GM19043 (cell line): Measurements from ENCODE around the gene ERAL1.
"Not testable (repeated sequence)": the region's sequence is repeated elsewhere in the genome, so short reads cannot be mapped to it uniquely, and the experiment has no call there.

Source experiments
- ATAC-seq: cut with Tn5 transposase; IDR thresholded peaks from one replicate; pipeline ENCODE4 v1.9.1; 2021; ENCODE audit warnings: low read depth; ENCODE audit not compliant: unreplicated experiment

ERAL1 gene

DNA sequence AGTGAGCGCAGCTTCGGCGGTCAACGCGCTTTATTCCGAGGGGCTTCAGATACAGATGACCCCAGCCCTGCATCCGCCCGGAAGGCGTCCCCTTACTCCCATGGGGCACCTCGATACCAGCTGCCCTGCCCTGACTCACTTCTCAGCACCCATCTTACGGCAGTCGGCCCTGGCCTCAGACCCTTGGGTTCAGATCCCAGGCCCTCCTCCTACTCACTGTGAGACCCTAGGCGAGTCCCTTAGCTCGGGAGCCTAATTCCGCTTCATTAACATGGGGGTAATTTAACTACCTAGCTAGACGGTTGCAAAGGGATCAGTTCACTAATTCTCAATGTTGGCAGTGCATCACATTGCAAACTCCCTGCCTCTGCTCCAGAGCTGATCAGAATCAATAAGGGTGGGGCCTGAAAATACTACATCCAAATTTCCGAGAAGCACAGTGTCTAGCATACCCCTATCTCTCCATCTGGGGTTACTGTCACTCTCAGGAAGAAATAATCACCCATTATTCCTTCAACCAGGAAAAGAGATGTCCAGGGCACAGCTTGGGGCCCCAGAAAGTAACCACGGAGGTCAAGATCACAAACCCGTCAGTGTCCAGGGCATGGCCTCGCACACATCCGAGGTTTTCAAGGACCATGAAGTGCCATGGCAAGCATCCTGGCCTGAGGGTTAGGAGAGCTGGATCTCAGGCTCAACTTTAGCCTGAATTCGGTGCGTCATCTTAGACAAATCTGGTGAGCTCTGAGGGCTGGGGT is 43.1 kb downstream of the ERAL1 start:
- no peak for ATAC-seq

DNA sequence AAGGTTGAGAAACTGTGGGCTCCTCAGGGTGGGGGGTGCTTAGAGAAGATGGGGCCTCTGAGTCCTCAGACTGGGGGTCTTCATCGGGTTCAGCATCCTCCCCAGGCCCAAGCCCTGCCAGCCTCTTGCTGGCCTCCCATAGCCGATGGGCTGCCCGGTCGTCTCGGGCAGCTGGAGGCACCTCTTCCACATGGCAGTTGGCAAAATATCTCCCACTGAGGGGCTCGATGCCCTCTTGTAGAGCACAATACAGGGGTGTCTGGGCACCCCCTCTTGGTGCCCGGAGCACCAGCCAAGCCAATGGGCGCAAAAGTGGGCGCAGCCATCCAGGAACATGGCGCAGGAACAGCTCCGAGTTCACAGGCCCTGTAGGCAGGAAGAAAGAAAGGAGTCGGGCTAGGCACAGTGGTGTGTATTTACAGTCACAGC is 43.7 kb downstream of the ERAL1 start:
- ATAC-seq = no peak

DNA sequence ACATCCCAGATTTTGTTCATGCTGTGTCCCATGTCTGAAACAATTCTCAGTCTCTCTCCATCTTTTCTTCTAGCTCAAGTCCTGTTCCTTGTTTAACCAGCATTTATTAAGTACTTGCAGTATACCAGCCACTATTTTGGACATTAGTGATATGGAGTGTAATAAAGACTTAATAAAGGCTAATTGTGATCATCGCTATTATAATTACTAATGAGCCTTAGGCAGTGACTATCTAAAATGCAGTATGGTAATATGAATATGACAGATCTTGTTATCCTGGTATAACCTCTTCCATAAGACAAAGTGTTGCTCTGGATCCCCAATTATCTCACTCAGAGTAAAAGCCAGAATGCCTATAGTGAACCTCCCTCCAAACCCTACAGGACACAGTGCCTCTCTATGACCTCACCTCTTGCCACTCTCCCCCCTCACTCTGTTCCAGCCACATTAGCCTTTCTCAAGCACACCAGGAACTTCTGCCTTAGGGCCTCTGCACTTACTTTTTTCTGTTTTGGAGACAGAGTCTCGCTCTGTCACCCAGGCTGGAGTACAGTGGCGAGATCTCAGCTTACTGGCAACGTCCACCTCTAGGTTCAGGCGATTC is 44.5 kb downstream of the ERAL1 start:
- ATAC-seq = no peak

DNA sequence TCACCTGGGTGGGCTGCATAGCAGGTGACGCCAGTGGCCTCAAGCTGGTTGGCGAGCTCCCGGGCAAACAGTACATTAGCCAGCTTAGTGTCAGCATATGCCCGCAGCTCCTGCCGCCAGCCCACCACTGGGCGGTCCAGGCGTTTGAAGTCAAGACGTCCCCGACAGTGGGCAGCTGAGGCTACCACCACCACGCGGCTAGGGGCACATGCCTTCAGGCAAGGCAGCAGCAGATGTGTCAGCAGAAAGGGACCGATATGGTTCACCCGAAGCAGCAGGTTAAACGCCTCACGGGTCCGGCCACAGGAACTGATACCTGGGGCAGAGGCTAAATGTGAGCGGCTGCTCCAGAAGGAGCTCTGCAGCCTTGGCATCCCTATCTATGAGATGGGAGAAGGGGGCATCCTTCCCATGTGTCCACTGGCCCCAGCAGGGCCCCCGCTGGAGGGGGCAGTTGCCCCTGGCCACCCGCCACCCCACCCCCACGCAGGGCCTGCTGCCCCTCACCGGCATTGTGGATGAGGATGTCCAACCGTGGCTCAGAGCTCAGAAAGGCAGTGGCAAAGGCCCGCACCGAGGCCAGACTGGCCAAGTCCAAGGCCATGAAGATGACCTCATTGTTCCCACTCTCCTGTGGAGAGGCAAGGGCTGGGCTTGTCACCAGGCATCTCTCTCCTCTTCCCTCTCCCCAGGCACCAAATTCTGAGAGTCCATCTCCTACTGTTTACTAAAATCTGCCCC is 46.3 kb downstream of the ERAL1 start:
- no peak for ATAC-seq

DNA sequence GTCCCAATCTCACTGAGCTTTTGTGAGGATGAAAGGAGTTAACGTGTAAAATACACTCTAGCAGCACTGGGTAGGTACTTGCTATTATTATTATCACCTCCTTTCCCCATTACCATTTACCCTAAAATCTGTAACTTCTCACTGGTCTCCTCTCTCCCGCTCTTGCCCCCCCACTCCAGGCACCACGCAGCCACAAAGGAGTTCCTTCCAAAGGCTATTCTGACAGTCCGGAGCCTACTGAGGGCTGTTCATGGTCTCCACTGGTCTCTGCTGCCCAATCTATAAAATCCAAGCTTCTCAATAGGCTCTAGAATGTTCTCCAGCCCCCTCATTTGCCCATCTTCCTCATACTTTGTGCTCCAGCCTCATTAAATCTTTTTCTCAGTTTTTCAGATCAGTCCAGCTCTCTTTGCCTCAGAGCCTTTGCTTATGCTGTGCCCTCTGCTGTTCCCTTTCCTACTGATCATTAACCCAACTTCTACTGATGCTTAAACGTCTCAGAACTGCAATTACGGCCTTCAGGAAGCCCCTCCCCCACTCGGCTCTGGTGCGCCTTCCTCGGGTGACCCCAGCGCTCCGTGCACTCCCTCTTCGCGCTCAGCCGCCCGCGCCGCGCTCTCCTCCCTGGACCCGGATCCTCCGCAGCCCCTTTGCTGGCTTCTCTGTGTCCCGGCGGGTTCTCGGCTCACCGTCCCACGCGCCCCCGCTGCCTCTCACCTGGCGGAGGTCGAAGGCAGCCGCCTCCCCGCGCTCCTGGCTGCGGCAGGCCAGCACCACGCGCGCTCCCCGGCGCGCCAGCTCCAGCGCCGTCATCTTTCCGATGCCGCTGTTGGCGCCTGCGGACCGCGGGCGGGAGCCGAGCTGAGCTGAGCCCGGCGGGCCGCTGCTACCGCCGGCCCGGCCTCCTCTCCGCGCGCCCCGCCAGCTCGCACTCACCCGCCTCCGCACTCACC is 47.3 kb downstream of the ERAL1 start:
- ATAC-seq = peak; percentile 28

DNA sequence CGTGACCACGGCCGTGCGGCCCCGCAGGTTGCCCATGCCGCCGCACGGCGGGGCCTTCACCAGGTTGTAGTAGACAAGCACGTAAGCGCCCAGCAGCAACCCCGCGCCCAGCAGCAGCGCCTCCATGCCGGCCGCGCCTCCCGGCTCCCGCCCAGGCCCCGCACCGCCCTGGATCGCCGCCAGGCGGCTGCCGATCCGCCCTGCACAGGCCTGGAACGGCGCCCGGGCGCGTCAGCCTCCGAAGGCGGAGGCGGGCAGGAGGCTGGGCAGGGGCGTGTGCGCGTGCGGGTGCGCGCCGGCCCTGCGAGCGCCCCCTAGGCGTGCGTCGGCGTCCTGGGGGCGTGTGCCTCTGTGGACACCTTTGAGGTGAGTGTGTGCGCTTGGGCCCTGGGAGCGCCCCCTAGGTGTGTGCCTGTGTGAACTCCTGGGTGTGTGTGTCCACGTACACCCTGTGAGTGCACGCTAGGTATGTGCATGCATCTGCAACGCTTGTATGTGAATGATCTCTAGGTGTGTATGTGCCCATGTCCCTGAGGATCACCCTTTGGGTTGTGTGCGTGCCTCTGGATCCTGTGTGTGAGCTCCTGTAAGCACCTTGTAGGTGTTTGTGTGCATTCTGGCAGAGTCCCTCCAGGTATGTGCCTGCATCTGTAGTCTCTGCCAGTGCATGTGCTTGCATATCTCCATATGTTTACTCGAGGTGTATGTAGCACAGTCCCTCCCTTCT is 48.2 kb downstream of the ERAL1 start, which contains the start of gene DHRS13:
TSS of gene DHRS13 (minus strand) at position 261 of the 727 bp plus-strand sequence. CDS start at position 126, 135 bp downstream.
- ATAC-seq = peak; percentile 86

DNA sequence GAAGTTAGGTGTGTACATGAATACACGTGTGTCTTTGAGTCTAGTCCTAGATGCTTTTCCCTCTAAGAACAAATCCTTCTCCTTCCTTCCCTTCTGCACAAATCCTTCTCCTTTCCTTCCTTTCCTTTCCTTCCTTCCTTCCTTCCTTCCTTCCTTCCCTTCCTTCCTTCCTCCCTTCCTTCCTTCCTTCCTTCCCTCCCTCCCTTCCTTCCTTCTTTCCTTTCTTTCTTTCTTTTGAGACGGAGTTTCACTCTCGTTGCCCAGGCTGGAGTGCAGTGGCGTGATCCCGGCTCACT is 48.7 kb downstream of the ERAL1 start:
- ATAC-seq = not testable (repeated sequence)

DNA sequence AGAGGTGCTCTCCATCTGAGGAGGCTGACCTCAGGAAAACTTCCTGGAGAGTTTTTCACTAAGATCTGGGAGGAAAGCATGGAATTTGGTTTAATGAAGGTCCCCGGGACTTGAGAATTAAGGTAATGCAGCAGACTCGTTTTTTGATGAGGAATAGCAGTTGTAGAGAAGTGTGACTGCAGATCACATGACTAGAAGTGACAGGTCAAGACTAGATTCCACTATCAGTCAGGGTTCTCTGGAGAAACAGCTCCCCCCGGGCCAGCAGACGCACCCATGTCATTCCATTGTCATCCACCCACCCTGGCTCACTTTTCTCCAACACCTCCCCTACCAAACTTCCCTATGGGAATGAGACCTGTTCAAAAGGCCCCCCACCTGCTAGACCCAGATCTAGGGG is 50.0 kb downstream of the ERAL1 start:
- no peak for ATAC-seq

DNA sequence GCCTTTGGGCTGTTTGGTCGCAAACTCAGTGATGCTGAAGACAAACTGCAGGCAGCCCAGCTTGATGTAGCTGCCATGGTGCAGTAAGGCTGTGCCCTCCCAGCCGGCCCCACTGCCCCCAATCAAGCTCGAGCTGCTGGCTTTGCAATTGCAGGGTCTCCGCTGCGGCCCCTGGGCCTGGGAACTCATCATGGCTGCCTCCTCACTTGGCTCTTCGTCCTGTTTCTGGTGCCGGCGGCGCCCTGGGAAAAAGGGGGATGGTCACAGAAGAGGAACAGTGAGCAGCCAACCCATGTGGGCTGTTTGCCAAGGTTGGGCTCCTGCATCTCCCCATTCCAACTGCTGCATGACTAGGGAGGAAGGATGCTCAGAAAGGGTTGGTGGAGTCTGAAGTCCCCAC is 51.5 kb downstream of the ERAL1 start:
- no peak for ATAC-seq

DNA sequence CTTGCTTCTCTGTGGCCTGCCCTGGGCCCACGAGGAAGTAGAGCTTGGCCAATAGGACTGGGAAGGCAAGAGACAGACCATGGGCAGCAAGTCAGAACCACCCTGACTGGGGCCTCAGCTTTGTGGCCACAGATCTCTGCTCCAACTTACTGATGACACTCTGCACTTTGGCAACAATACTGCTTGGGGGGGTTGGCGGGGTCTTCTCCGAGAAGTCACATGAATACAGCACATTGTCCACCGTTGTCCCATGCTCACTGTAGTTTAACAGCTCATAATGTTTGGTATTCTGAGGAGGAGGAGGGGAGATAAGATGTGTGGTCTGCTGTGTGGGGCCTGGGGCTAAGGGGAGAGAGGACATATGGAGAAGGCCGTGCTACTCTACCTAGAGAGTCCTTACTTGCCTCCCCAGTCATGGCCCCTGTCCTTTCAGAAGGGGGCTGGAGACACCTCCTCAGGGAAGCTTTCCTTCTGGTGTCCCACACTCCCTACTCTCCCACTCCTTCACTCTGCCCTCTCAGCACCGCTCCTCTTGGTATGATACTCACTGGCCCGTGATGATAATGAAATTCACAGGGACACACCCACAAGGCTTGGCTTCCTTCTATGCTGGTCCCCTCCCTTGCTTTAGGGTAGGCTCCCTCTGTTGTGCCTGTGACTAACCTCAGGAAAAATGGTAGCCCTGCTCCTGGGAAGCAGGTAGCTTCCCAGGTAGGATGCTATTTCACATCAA is 52.1 kb downstream of the ERAL1 start:
- no peak for ATAC-seq

DNA sequence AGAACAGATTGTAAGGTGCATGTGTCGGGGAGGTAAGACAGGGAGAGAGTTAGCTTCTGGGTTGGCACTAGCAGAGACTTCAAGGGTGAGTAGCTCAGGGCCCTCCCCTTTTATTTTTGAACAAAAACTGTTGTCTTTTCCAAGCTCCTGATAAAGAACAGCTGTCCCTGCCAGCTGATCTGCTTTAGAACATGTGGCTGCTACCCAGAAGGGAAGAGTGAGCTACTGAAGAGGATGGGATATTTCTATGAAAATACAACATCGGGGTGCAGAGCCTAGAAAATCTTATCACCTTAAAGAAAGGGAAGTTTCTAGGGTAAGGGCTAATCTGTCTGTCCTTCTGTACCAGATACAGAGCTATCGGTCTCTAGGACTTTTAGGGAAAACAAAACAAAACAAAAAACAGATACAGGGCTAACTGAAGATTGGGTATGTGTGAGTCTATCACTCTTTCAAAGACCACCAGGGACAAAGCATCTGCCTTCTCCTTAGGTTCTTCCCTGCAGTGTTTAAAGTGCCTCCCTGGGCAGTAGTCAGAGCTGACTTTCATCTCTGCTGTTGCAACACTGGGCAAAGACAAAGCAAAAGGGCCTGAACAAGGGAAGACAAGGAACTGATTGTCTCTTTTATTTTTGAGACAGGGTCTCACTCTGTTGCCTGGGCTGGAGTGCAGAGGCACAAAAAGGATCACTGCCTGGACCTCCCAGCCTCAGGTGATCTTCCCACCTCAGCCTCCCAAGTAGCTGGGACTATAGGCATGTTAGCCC is 53.1 kb downstream of the ERAL1 start:
- ATAC-seq = no peak

DNA sequence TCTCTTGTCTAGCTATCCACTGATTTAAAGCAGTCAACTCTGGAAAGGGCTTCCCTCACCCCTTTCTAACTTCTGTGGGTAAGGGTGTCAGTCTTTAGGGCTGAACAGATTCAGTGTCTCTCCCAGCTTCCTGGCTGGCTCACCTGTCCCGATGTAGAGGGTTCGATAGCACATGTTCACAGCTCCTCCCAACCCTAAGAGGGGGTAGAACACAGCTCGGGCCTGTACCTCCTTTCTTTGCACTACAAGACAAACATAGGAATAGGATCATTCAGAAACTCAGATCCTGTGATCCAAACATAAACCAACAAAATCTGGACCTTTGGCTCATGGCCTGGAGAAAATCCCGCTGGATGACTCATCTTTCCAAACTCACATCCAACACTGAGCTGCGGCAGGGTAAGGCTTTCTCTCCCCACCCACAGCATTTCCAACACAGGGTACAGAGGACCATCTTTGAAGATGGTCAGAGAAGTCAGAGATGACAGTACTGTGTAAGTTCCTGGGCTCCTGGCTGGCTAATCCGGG is 53.9 kb downstream of the ERAL1 start:
- ATAC-seq = no peak

DNA sequence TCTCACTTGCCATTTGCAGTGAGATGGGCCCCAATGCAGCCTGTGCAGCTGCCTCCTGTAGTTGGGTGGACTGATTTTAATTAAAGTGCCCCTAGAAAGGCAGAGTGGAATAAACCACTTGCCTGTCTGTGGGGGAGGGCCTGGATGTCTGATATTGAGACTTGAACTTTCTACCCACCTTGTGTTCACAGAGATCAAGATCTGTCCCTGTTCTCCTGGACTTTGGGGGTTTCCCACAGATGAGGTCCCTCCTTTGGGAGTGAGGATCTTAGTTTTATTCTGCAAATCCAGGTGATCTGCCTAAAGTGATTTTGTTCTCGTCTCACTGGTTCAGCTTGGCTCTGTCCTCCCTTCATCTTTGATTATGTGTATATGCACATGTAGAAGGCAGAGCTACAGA is 55.7 kb downstream of the ERAL1 start:
- ATAC-seq = no peak
